Non-pigmented ciliary epithelial cell (primary cell): ENCODE data around the gene DDX10.

ENCODE experiments used
- DNase-seq: peaks from one replicate; pipeline ENCODE4 v3.0.0-alpha.2; 2010; ENCODE audit warnings: low read depth

Gene DDX10

GRCh38 chr11:108984523-108984922 lies 319.7 kb downstream of the DDX10 start:
- no peak for DNase-seq

- DNase-seq = no peak
Observed at GRCh38 chr11:108985236-108985944, 320.5 kb downstream of the DDX10 start.

GRCh38 chr11:108985945-108986279 lies 321.0 kb downstream of the DDX10 start:
- peak; percentile 45 for DNase-seq
